Measurements from ENCODE around the gene P2RX3. TPM values are rescaled to one million over a fixed set of nuclear protein-coding genes. Genes with fewer than 3 reads are reported as not detected.

P2RX3 gene
- total and polyA plus RNA-seq, 10 of the 15 experiments (the other 5 are each of a cell fraction or from before 2014, with no cell fraction given), result 0.05 to 0.12 TPM; not detected in 8

GRCh38 chr11:57318178-57318577 is 20.0 kb upstream of the P2RX3 start (continued):
- no peak for TF ChIP-seq ZNF592 (IDR thresholded peaks at IDR 0.05)
- TF ChIP-seq ZBTB11 (CRISPR knock-in tag; IDR thresholded peaks at IDR 0.05), result no peak

- Histone ChIP-seq H3K4me3 (no peak overlapping the region), H3K27ac (ENCODE audit: control insufficient read depth, insufficient read depth) (no peak overlapping the region), H2AFZ (ENCODE audit: control insufficient read depth, low read depth, low read length) (no peak overlapping the region), H3K27me3 (replicated peaks in 1 of 2; ENCODE audit: control insufficient read depth in 2 of 2, insufficient read depth in 2 of 2, low read length in 1 of 2) (no peaks in the 10 kb centered on the region), H3K79me2 (ENCODE audit: control insufficient read depth, insufficient read depth, low read length) (no peaks in the 10 kb centered on the region), H4K20me1 (ENCODE audit: control insufficient read depth, insufficient read depth) (no peaks in the 10 kb centered on the region), H3K4me2 (ENCODE audit: control insufficient read depth, insufficient read depth) (no peak overlapping the region), H3K36me3 (ENCODE audit: control insufficient read depth in 2 of 2, insufficient read depth in 2 of 2, low read length in 1 of 2) (peaks cover 0 to 2% of the 10 kb centered on the region in 2 experiments; a peak in 2 of 4 replicates), H3K9me3 (replicated peaks; ENCODE audit: control insufficient read depth, insufficient read depth, low read length) (no peaks in the 10 kb centered on the region), H3K9ac (ENCODE audit: control insufficient read depth, insufficient read depth, low read length) (no peak overlapping the region), H3K4me1 (ENCODE audit: control insufficient read depth, insufficient read depth, low read length) (peaks cover 8% of the 10 kb centered on the region)
- FAIRE-seq, result no peak
- 92% methylated on average over 21 of the region's 22 CpGs for WGBS (ENCODE audit: insufficient coverage, insufficient replicate concordance, low lambda C conversion rate, missing lambda C conversion rate)
- RAD21 ChIA-PET (ENCODE audit: unreplicated experiment), result interaction anchor here (1.4 kb wide), 1 partner anchor 15 kb away, joined by 4 read pairs; no protein-coding TSS in a partner anchor
- in situ Hi-C loops (cut with MboI) (no loop called here), intact Hi-C loops (cut with micrococcal nuclease; ENCODE audit: unreplicated experiment) (no loop called here)
- DNase-seq (ENCODE audit: low read depth, low spot score), result no peak
- ATAC-seq, result no peak
- POLR2A ChIA-PET, result interaction anchor here (1.4 kb wide), 1 partner anchor 8 kb away, joined by 8 read pairs; no protein-coding TSS in a partner anchor
- SMC1A ChIA-PET (ENCODE audit: uncharacterized antibody, unreplicated experiment), result no interaction called here
- CTCF ChIA-PET, result interaction anchor here (2.3 kb wide), 1 partner anchor 8 kb away, joined by 9 read pairs; no protein-coding TSS in a partner anchor
- no TSS peak for BruUV-seq (replicated peaks)
- TF ChIP-seq RELA (IDR thresholded peaks at IDR 0.05; ENCODE audit: borderline replicate concordance, partially characterized antibody) (no peak), TCF3 (IDR thresholded peaks at IDR 0.05; ENCODE audit: borderline replicate concordance, insufficient read depth, low read depth, low read length) (no peak), STAT1 (conservative IDR thresholded peaks at IDR 0.05) (no peak), IRF4 (IDR thresholded peaks at IDR 0.05; ENCODE audit: low read depth, low read length) (no peak), E2F8 (IDR thresholded peaks at IDR 0.05; ENCODE audit: low read depth, partially characterized antibody) (no peak), MLLT1 (IDR thresholded peaks at IDR 0.05) (no peak)
These were observed 18.0 kb upstream of the P2RX3 start for GRCh38 chr11:57320067-57320718.
